Caco-2 (cell line): Measurements from ENCODE around the gene CNTN2. TPM values are rescaled to one million over a fixed set of nuclear protein-coding genes. Genes with fewer than 3 reads are reported as not detected.

Experiments
- BruUV-seq: library from RNA; stranded (reverse); fragments of 400-500 nt; replicated peaks from 2 replicates; lab custom pipeline; 2021; lab: Mats Ljungman, UMichigan
- CTCF ChIA-PET: fragments of 300-600 bp; sonication (Branson Sonifier 250); formaldehyde crosslinking; loops from one replicate; lab custom pipeline; 2022; ENCODE audit warnings: antibody characterized with exemption; lab: Charles Lee
- POLR2A ChIA-PET: fragments of 300-600 bp; sonication (Branson Sonifier 250); formaldehyde crosslinking; loops from one replicate; lab custom pipeline; 2022; ENCODE audit warnings: antibody characterized with exemption; lab: Charles Lee
- DNase-seq, 2 experiments: peaks; one replicate each; pipeline versions ENCODE4 v3.0.0 to v3.0.0-alpha.2; 2020 to 2022
- H3K27me3 ChIP-seq: replicated peaks from 2 replicates; pipeline ENCODE4 v1.6.0; 2011; ENCODE audit warnings: low read length; ENCODE audit not compliant: control insufficient read depth, insufficient read depth
- H3K36me3 ChIP-seq: 2 replicates; pipeline ENCODE4 v1.5.1; 2011; ENCODE audit warnings: low read length; ENCODE audit not compliant: control insufficient read depth, insufficient read depth
- H3K4me1 ChIP-seq: fragments of 250-450 bp; sonication (Bioruptor Pico); 2 replicates; pipeline ENCODE4 v1.5.1; 2020; ENCODE audit warnings: mild to moderate bottlenecking
- H3K4me3 ChIP-seq: 2 replicates; pipeline ENCODE4 v1.5.1; 2011; ENCODE audit warnings: low read depth, mild to moderate bottlenecking, control low read depth, low read length
- H3K9me3 ChIP-seq: fragments of 250-450 bp; sonication (Bioruptor Pico); 2 replicates; pipeline ENCODE4 v1.5.1; 2020; ENCODE audit warnings: mild to moderate bottlenecking, moderate library complexity
- H3K27ac Mint-ChIP-seq: one replicate; pipeline ENCODE4 v1.8.0; 2022; ENCODE audit warnings: mixed read lengths; ENCODE audit not compliant: unreplicated experiment
- H3K27me3 Mint-ChIP-seq: one replicate; pipeline ENCODE4 v1.8.0; 2022; ENCODE audit warnings: mixed read lengths; ENCODE audit not compliant: insufficient read depth, unreplicated experiment
- H3K36me3 Mint-ChIP-seq: one replicate; pipeline ENCODE4 v1.8.0; 2022; ENCODE audit warnings: mild to moderate bottlenecking, mixed read lengths; ENCODE audit not compliant: insufficient read depth, unreplicated experiment
- H3K4me1 Mint-ChIP-seq: one replicate; pipeline ENCODE4 v1.8.0; 2022; ENCODE audit warnings: low read depth, mixed read lengths; ENCODE audit not compliant: unreplicated experiment
- H3K4me3 Mint-ChIP-seq: one replicate; pipeline ENCODE4 v1.8.0; 2022; ENCODE audit warnings: mild to moderate bottlenecking, moderate library complexity, mixed read lengths; ENCODE audit not compliant: unreplicated experiment
- H3K9me3 Mint-ChIP-seq: one replicate; pipeline ENCODE4 v1.8.0; 2022; ENCODE audit warnings: mixed read lengths; ENCODE audit not compliant: unreplicated experiment
- intact Hi-C: fragments of 100-400 bp; cut with micrococcal nuclease; formaldehyde crosslinking; loops from one replicate; pipeline ENCODE4 v1.10.0; 2022; ENCODE audit not compliant: unreplicated experiment
- total RNA-seq: library from RNA; stranded (reverse); gene quantifications from 2 replicates; pipeline ENCODE4 v1.2.3, GENCODE V29; 2022
- TF ChIP-seq, protein P1 (sequence below), 2 experiments: fragments of 200-600 bp in 1 of 2; IDR thresholded peaks; 1 replicate in 1 of 2; 2 replicates in 1 of 2; pipeline versions ENCODE4 v1.5.1 to v1.8.0; 2011 to 2022; ENCODE audit warnings: antibody characterized with exemption in 1 of 2, control low read depth in 1 of 2, inconsistent platforms in 1 of 2, low read depth in 1 of 2, low read length in 1 of 2, mild to moderate bottlenecking in 1 of 2, moderate library complexity in 1 of 2; ENCODE audit not compliant: insufficient read depth in 1 of 2, severe bottlenecking in 1 of 2, unreplicated experiment in 1 of 2

The CNTN2 gene
- total RNA-seq, 1 experiment from 2014 or later = not detected

DNA sequence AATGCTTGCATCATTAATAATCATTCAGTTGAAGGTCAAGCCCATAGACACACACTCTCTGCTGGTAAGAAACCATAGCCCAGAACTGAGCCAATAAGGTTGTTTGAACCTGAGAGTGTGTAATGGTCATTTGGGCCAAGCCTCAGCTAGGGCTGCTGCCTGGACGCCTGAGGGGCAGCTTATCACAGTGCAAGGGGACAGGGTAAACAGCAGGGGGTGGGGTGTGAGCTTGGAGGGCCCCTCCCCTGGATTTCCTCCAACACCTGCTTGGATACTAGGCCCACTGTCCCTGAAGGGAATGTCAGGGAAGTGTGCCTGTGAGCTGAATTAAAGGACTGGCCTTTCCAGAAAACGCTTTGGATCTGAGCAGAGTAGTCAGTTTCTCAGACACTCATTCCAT is 24.6 kb upstream of the CNTN2 start:
- H3K4me3 Mint-ChIP-seq = no peak overlapping the region
- Histone ChIP-seq H3K36me3 (no peaks in the 10 kb centered on the region), H3K4me3 (no peak overlapping the region), H3K4me1 (no peaks in the 10 kb centered on the region), H3K9me3 (no peaks in the 10 kb centered on the region), H3K27me3 (peaks cover 2% of the 10 kb centered on the region; the same call in 1 of the 2 replicates)
- TF ChIP-seq, protein P1, sequence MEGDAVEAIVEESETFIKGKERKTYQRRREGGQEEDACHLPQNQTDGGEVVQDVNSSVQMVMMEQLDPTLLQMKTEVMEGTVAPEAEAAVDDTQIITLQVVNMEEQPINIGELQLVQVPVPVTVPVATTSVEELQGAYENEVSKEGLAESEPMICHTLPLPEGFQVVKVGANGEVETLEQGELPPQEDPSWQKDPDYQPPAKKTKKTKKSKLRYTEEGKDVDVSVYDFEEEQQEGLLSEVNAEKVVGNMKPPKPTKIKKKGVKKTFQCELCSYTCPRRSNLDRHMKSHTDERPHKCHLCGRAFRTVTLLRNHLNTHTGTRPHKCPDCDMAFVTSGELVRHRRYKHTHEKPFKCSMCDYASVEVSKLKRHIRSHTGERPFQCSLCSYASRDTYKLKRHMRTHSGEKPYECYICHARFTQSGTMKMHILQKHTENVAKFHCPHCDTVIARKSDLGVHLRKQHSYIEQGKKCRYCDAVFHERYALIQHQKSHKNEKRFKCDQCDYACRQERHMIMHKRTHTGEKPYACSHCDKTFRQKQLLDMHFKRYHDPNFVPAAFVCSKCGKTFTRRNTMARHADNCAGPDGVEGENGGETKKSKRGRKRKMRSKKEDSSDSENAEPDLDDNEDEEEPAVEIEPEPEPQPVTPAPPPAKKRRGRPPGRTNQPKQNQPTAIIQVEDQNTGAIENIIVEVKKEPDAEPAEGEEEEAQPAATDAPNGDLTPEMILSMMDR (IDR thresholded peaks at IDR 0.05; ENCODE audit: insufficient read depth in 1 of 2, low read depth in 1 of 2, low read length in 1 of 2, severe bottlenecking in 1 of 2, unreplicated experiment in 1 of 2) = no peak
- DNase-seq = no peak
- intact Hi-C loops = no loop called here
- H3K4me1 Mint-ChIP-seq = no peaks in the 10 kb centered on the region
- BruUV-seq = no TSS peak
- H3K27me3 Mint-ChIP-seq = peaks cover 12% of the 10 kb centered on the region
- no peak overlapping the region for H3K27ac Mint-ChIP-seq
- ChIA-PET CTCF (interaction anchor here (1.5 kb wide), 1 partner anchor 43 kb away, joined by 4 read pairs; no protein-coding TSS in a partner anchor), POLR2A (no interaction called here)
- H3K9me3 Mint-ChIP-seq = no peaks in the 10 kb centered on the region
- H3K36me3 Mint-ChIP-seq = no peaks in the 10 kb centered on the region

DNA sequence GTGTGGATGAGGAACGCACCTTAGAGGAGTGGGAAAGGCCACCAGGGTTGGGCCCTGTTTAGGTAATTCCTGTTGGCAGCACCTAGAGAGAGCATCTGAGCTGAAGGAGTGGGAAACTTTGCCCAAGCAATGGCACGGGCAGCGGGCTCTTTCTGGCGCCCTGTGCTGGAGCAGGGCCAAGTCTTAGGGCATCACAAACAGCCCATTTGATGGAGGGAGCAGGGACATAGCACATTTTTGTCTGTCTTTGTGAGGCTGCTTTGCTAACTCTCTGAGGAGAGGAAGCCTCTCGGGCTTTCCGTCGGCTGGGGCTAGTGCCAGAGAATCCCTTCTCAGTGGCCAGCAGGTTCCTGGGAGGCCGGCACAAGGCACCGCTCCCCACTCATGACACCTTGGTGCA is 22.5 kb upstream of the CNTN2 start:
- peaks cover 20% of the 10 kb centered on the region for H3K27me3 Mint-ChIP-seq
- no peak overlapping the region for H3K4me3 ChIP-seq
- no TSS peak for BruUV-seq
- H3K4me1 ChIP-seq = no peaks in the 10 kb centered on the region
- H3K9me3 ChIP-seq = no peaks in the 10 kb centered on the region
- POLR2A ChIA-PET = no interaction called here
- no peaks in the 10 kb centered on the region for H3K36me3 ChIP-seq
- TF ChIP-seq, protein P1 (IDR thresholded peaks at IDR 0.05; ENCODE audit: insufficient read depth in 1 of 2, low read depth in 1 of 2, low read length in 1 of 2, severe bottlenecking in 1 of 2, unreplicated experiment in 1 of 2) = no peak
- peaks cover 2% of the 10 kb centered on the region; the same call in 1 of the 2 replicates for H3K27me3 ChIP-seq
- no peak overlapping the region for H3K4me3 Mint-ChIP-seq
- no peaks in the 10 kb centered on the region for H3K36me3 Mint-ChIP-seq
- intact Hi-C loops = no loop called here
- no peak overlapping the region for H3K27ac Mint-ChIP-seq
- CTCF ChIA-PET = interaction anchor here (3.3 kb wide), 1 partner anchor 41 kb away, joined by 15 read pairs; no protein-coding TSS in a partner anchor
- no peak for DNase-seq
- no peaks in the 10 kb centered on the region for H3K4me1 Mint-ChIP-seq
- no peaks in the 10 kb centered on the region for H3K9me3 Mint-ChIP-seq

DNA sequence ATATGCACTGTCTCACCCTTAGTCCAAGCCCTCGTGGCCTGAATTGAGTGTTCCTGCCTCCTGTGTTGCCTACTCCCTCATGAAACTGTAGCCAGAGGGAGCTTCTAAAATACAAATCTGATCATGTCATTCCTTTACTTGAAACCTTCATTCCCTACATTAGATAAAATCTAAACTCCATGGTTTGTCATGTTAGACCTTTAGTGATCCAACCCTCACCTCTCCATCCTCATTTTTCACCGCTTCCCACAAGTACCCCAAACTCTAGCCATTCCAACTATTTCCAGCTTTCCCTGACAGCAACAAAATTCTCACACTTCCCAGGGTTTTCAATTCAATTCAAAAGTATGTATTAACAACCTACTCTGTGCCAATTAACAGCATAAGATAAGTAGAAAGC is 18.3 kb upstream of the CNTN2 start:
- no peaks in the 10 kb centered on the region for H3K4me1 ChIP-seq
- CTCF ChIA-PET = interaction anchor here (1.2 kb wide), 1 partner anchor 37 kb away, joined by 6 read pairs; no protein-coding TSS in a partner anchor
- POLR2A ChIA-PET = no interaction called here
- intact Hi-C loops = no loop called here
- BruUV-seq = no TSS peak
- Mint-ChIP-seq H3K36me3 (no peaks in the 10 kb centered on the region), H3K27ac (no peak overlapping the region), H3K4me1 (no peaks in the 10 kb centered on the region), H3K27me3 (peaks cover 26% of the 10 kb centered on the region), H3K9me3 (no peaks in the 10 kb centered on the region), H3K4me3 (no peak overlapping the region)
- DNase-seq = no peak
- TF ChIP-seq, protein P1 (IDR thresholded peaks at IDR 0.05; ENCODE audit: insufficient read depth in 1 of 2, low read depth in 1 of 2, low read length in 1 of 2, severe bottlenecking in 1 of 2, unreplicated experiment in 1 of 2) = no peak
- H3K27me3 ChIP-seq = no peaks in the 10 kb centered on the region; the same call in 1 of the 2 replicates
- no peaks in the 10 kb centered on the region for H3K36me3 ChIP-seq
- H3K4me3 ChIP-seq = no peak overlapping the region
- H3K9me3 ChIP-seq = no peaks in the 10 kb centered on the region
